Tibial nerve (tissue), 4 donors: Measurements from ENCODE around the gene SLC5A11.

ENCODE experiments used
- EP300 ChIP-seq, 2 donors: sonication (generic); formaldehyde crosslinking; IDR thresholded peaks; one replicate each; pipeline ENCODE4 v1.6.1; 2017; ENCODE audit warnings: antibody characterized with exemption in 2 of 2, mild to moderate bottlenecking in 1 of 2
- POLR2A ChIP-seq, 2 donors: fragments of 450-650 bp; IDR thresholded peaks; one replicate each; pipeline ENCODE4 v1.6.1; 2017; ENCODE audit warnings: antibody characterized with exemption in 2 of 2, mild to moderate bottlenecking in 2 of 2, moderate library complexity in 2 of 2
- TF ChIP-seq, protein P1 (sequence below), 5 experiments: fragments of 200-600 bp in 3 of 5; fragments of 450-650 bp in 2 of 5; sonication (generic) in 3 of 5; IDR thresholded peaks; one replicate each; pipeline ENCODE4 v1.5.1; 2016 to 2019; ENCODE audit warnings: antibody characterized with exemption in 5 of 5, mild to moderate bottlenecking in 3 of 5, moderate library complexity in 2 of 5

DNA sequence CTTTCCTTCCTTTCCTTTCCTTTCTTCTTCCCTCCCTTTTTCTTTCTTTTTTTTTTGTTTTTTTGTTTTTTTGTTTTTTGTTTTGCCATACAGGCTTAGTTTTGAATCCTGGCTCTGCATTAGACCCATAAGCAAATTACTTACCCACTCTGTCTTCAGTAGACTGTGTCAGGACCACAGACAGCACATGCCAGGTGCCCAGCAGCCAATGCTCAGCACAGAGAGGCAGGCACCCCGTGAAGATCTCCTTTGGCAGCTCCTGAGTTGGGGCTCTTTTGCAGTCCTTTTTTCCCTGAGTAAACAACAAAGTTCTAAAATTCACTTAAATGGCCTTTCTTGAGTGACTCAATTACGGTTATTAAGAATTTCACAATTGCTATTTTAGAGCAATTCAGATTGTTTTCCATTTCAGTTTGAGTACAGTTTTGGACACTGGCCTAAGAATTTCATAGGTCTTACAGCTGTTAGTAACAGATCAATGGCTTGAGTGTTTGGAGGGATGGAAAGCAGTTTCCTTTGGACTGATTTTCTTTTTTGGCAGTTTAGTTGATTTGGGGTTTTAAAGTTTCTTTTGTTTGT lies 26.2 kb upstream of the SLC5A11 start:
- TF ChIP-seq, protein P1, sequence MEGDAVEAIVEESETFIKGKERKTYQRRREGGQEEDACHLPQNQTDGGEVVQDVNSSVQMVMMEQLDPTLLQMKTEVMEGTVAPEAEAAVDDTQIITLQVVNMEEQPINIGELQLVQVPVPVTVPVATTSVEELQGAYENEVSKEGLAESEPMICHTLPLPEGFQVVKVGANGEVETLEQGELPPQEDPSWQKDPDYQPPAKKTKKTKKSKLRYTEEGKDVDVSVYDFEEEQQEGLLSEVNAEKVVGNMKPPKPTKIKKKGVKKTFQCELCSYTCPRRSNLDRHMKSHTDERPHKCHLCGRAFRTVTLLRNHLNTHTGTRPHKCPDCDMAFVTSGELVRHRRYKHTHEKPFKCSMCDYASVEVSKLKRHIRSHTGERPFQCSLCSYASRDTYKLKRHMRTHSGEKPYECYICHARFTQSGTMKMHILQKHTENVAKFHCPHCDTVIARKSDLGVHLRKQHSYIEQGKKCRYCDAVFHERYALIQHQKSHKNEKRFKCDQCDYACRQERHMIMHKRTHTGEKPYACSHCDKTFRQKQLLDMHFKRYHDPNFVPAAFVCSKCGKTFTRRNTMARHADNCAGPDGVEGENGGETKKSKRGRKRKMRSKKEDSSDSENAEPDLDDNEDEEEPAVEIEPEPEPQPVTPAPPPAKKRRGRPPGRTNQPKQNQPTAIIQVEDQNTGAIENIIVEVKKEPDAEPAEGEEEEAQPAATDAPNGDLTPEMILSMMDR (IDR thresholded peaks at IDR 0.05) = no peak
- no peak for TF ChIP-seq POLR2A (IDR thresholded peaks at IDR 0.05)
- no peak for TF ChIP-seq EP300 (IDR thresholded peaks at IDR 0.05)
